GM21529 (cell line): ENCODE results near the gene TBC1D16.

Experiments used
- ATAC-seq: cut with Tn5 transposase; IDR thresholded peaks from one replicate; pipeline ENCODE4 v1.9.1; 2021; ENCODE audit not compliant: unreplicated experiment

Gene TBC1D16

GRCh38 chr17:79954281-79955166 is 81.1 kb downstream of the TBC1D16 start:
- no peak for ATAC-seq

GRCh38 chr17:79953335-79953734 is 82.3 kb downstream of the TBC1D16 start:
- ATAC-seq = no peak

- ATAC-seq = no peak
These were observed 82.8 kb downstream of the TBC1D16 start for GRCh38 chr17:79952901-79953300.

GRCh38 chr17:79952265-79952877 is 83.3 kb downstream of the TBC1D16 start:
- no peak for ATAC-seq

- ATAC-seq = no peak
These were observed 84.1 kb downstream of the TBC1D16 start for GRCh38 chr17:79951361-79952264.

- no peak for ATAC-seq
These were observed 84.9 kb downstream of the TBC1D16 start for GRCh38 chr17:79950751-79951150.

- no peak for ATAC-seq
These were observed 85.4 kb downstream of the TBC1D16 start for GRCh38 chr17:79950306-79950705.

GRCh38 chr17:79949656-79950209 is 85.9 kb downstream of the TBC1D16 start:
- ATAC-seq = no peak

GRCh38 chr17:79948945-79949655 is 86.6 kb downstream of the TBC1D16 start:
- ATAC-seq = no peak

- ATAC-seq = no peak
These were observed 87.2 kb downstream of the TBC1D16 start for GRCh38 chr17:79948406-79948944.

GRCh38 chr17:79947351-79948031 is 88.2 kb downstream of the TBC1D16 start:
- ATAC-seq = no peak

GRCh38 chr17:79946352-79947231 is 89.1 kb downstream of the TBC1D16 start:
- ATAC-seq = no peak

- no peak for ATAC-seq
These were observed 89.9 kb downstream of the TBC1D16 start for GRCh38 chr17:79945591-79946255.

GRCh38 chr17:79944821-79945391 is 90.8 kb downstream of the TBC1D16 start:
- ATAC-seq = no peak

GRCh38 chr17:79944251-79944812 is 91.3 kb downstream of the TBC1D16 start:
- no peak for ATAC-seq

GRCh38 chr17:79943347-79944241 is 92.1 kb downstream of the TBC1D16 start:
- ATAC-seq = no peak
